Measurements from ENCODE around the gene TAS2R42. TPM values are rescaled to one million over a fixed set of nuclear protein-coding genes. Genes with fewer than 3 reads are reported as not detected.

The TAS2R42 gene
- total and polyA plus RNA-seq, 2 donors (not counting 1 experiment from before 2014, with no cell fraction given): not detected

DNA sequence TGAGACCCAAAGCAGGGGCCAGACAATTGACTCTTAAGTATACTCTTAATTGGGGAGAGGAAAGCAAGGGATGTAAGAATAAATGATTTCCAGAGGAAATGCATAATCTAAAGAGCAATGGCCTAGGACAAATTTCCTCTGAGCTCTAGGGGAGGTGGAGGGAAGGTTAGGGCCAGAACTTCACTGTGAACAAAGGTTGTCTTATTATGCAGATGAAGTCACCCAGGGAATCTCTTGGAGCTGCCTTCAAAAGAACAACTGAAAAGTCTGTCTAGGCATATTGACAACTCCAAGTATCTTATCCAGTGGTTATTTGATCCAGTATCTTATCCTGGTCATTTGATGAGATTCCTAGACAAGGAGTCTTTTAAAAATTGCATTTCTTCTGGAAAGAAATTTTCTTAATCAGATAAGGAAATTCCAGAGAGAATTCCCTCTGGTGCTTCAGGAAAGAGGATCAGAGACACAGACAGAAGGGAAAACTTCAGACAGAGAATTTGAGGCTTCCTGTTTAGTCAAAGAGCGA is 32.3 kb downstream of the TAS2R42 start:
- Mint-ChIP-seq H3K9me3 (ENCODE audit: insufficient read depth) (no peaks in the 10 kb centered on the region), H3K4me3 (no peak overlapping the region), H3K4me1 (peaks cover 3% of the 10 kb centered on the region), H3K27me3 (no peaks in the 10 kb centered on the region), H3K27ac (no peak overlapping the region)
- no CpG with 5 or more reads among the region's 1 CpG for WGBS (ENCODE audit: insufficient coverage)
- ChIA-PET CTCF (no interaction called here), POLR2A (no interaction called here)
- TF ChIP-seq, protein P1, sequence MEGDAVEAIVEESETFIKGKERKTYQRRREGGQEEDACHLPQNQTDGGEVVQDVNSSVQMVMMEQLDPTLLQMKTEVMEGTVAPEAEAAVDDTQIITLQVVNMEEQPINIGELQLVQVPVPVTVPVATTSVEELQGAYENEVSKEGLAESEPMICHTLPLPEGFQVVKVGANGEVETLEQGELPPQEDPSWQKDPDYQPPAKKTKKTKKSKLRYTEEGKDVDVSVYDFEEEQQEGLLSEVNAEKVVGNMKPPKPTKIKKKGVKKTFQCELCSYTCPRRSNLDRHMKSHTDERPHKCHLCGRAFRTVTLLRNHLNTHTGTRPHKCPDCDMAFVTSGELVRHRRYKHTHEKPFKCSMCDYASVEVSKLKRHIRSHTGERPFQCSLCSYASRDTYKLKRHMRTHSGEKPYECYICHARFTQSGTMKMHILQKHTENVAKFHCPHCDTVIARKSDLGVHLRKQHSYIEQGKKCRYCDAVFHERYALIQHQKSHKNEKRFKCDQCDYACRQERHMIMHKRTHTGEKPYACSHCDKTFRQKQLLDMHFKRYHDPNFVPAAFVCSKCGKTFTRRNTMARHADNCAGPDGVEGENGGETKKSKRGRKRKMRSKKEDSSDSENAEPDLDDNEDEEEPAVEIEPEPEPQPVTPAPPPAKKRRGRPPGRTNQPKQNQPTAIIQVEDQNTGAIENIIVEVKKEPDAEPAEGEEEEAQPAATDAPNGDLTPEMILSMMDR (IDR thresholded peaks at IDR 0.05): no peak
- no peak for TF ChIP-seq EZH2 (IDR thresholded peaks at IDR 0.05; ENCODE audit: borderline replicate concordance, insufficient read depth, low read depth, low read length, poor library complexity, severe bottlenecking)
- Histone ChIP-seq H3K4me2 (replicated peaks; ENCODE audit: low read depth, low read length, poor library complexity, severe bottlenecking) (no peak overlapping the region), H3K4me3 (ENCODE audit: control extremely low read depth in 1 of 5, extremely low read depth in 1 of 5, insufficient read depth in 1 of 5, low read depth in 2 of 5, low read length in 4 of 5) (no peak overlapping the region), H4K20me1 (ENCODE audit: control insufficient read depth, insufficient read depth, low read length, poor library complexity, severe bottlenecking) (peaks cover 26% of the 10 kb centered on the region), H3K9ac (ENCODE audit: low read length) (no peak overlapping the region), H3K27ac (ENCODE audit: low read length in 2 of 2) (no peak overlapping the region), H3K9me3 (ENCODE audit: control extremely low read depth in 1 of 3, control insufficient read depth in 2 of 3, insufficient read depth in 1 of 3, low read length in 2 of 3) (peaks cover 3 to 7% (median 4%) of the 10 kb centered on the region in 3 donors), H3K27me3 (replicated peaks in 1 of 4; ENCODE audit: control extremely low read depth in 1 of 4, control insufficient read depth in 3 of 4, insufficient read depth in 4 of 4, low read length in 3 of 4) (no peaks in the 10 kb centered on the region), H2AFZ (ENCODE audit: insufficient read depth, low read depth, low read length, poor library complexity, severe bottlenecking) (no peak overlapping the region), H3K36me3 (replicated peaks in 1 of 2; ENCODE audit: control extremely low read depth in 1 of 2, control insufficient read depth in 1 of 2, extremely low read depth in 1 of 2, insufficient read depth in 2 of 2, low read length in 1 of 2) (peaks cover 3 to 8% of the 10 kb centered on the region in 2 experiments), H3K4me1 (ENCODE audit: control insufficient read depth in 2 of 2, insufficient read depth in 2 of 2, low read length in 2 of 2) (no peaks in the 10 kb centered on the region), H3K79me2 (ENCODE audit: control insufficient read depth, insufficient read depth, low read length) (peaks cover 68% of the 10 kb centered on the region)
- ATAC-seq (ENCODE audit: low read depth) (no peak), DNase-seq (no peak)
- intact Hi-C loops (cut with micrococcal nuclease): no loop called here

DNA sequence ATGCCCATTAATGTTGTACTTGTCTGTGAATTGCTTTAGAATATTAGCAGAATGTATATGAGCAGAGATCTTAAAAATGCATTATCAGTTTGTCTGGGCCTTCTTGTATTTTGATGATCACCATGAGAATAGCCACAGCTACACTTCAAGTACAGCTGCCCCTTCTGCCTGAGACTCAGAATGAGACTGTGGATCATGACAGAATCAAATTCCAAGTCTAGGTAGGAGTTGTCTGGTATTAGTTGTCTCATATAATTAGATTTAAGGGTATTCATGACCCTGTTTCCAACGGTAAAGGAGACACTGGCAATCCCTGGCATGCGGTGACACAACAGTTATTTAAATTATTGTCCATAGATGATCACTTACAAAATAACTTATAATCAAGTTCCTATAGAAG is 34.0 kb downstream of the TAS2R42 start:
- Mint-ChIP-seq H3K4me1 (no peaks in the 10 kb centered on the region), H3K27ac (no peak overlapping the region), H3K9me3 (ENCODE audit: insufficient read depth) (no peaks in the 10 kb centered on the region), H3K4me3 (no peak overlapping the region), H3K27me3 (no peaks in the 10 kb centered on the region)
- intact Hi-C loops (cut with micrococcal nuclease): no loop called here
- H3K79me2 ChIP-seq (ENCODE audit: control insufficient read depth, insufficient read depth, low read length): peaks cover 57% of the 10 kb centered on the region
- no peak for TF ChIP-seq EZH2 (IDR thresholded peaks at IDR 0.05; ENCODE audit: borderline replicate concordance, insufficient read depth, low read depth, low read length, poor library complexity, severe bottlenecking)
- TF ChIP-seq, protein P1 (IDR thresholded peaks at IDR 0.05): no peak
- H3K27me3 ChIP-seq (replicated peaks in 1 of 4; ENCODE audit: control extremely low read depth in 1 of 4, control insufficient read depth in 3 of 4, insufficient read depth in 4 of 4, low read length in 3 of 4): no peaks in the 10 kb centered on the region
- H3K4me3 ChIP-seq (ENCODE audit: control extremely low read depth in 1 of 5, extremely low read depth in 1 of 5, insufficient read depth in 1 of 5, low read depth in 2 of 5, low read length in 4 of 5): no peak overlapping the region
- H2AFZ ChIP-seq (ENCODE audit: insufficient read depth, low read depth, low read length, poor library complexity, severe bottlenecking): no peak overlapping the region
- peaks cover 19% of the 10 kb centered on the region for H4K20me1 ChIP-seq (ENCODE audit: control insufficient read depth, insufficient read depth, low read length, poor library complexity, severe bottlenecking)
- DNase-seq: no peak
- CTCF ChIA-PET: interaction anchor here (0.6 kb wide), 1 partner anchor 950 kb away, joined by 3 read pairs; no protein-coding TSS in a partner anchor
- no peak overlapping the region for H3K4me2 ChIP-seq (replicated peaks; ENCODE audit: low read depth, low read length, poor library complexity, severe bottlenecking)
- WGBS (ENCODE audit: insufficient coverage): no CpG with 5 or more reads among the region's 2 CpGs
- ATAC-seq (ENCODE audit: low read depth): no peak
- POLR2A ChIA-PET: no interaction called here
- no peak overlapping the region for H3K9ac ChIP-seq (ENCODE audit: low read length)
- no peak overlapping the region for H3K27ac ChIP-seq (ENCODE audit: low read length in 2 of 2)
- no peaks in the 10 kb centered on the region for H3K4me1 ChIP-seq (ENCODE audit: control insufficient read depth in 2 of 2, insufficient read depth in 2 of 2, low read length in 2 of 2)
- H3K36me3 ChIP-seq (replicated peaks in 1 of 2; ENCODE audit: control extremely low read depth in 1 of 2, control insufficient read depth in 1 of 2, extremely low read depth in 1 of 2, insufficient read depth in 2 of 2, low read length in 1 of 2): peaks cover 3 to 8% of the 10 kb centered on the region in 2 experiments
- H3K9me3 ChIP-seq (ENCODE audit: control extremely low read depth in 1 of 3, control insufficient read depth in 2 of 3, insufficient read depth in 1 of 3, low read length in 2 of 3): peaks cover 3 to 7% (median 4%) of the 10 kb centered on the region in 3 donors

All from B cell (primary cell).